K562 (cell line): ENCODE data around the gene AZGP1. TPM values are rescaled to one million over a fixed set of nuclear protein-coding genes. Genes with fewer than 3 reads are reported as not detected.

Source experiments
- ADNP ChIP-seq: fragments of 200-800 bp; sonication (Bioruptor generic); IDR thresholded peaks from 2 replicates; pipeline ENCODE4 v1.6.1; 2016; ENCODE audit warnings: missing genetic modification characterization, missing compliant biosample characterization
- EP400 ChIP-seq: fragments of 450-650 bp; IDR thresholded peaks from 2 replicates; pipeline ENCODE4 v1.6.1; 2017; ENCODE audit warnings: antibody characterized with exemption, mild to moderate bottlenecking, moderate library complexity
- ILF3 ChIP-seq: fragments of 450-650 bp; IDR thresholded peaks from 2 replicates; pipeline ENCODE4 v1.6.1; 2018; ENCODE audit warnings: antibody characterized with exemption, mild to moderate bottlenecking, moderate library complexity, borderline replicate concordance
- JUN ChIP-seq, 2 experiments: sonication (generic) in 1 of 2; formaldehyde crosslinking in 1 of 2; IDR thresholded peaks; 2 replicates each; pipeline versions ENCODE4 v1.6.1 to v1.8.0; 2012 to 2022; ENCODE audit warnings: borderline replicate concordance in 2 of 2, mild to moderate bottlenecking in 2 of 2, improper control_type of control experiment in 1 of 2, low read depth in 1 of 2, low read length in 1 of 2, missing genetic modification reagents in 1 of 2
- KDM5B ChIP-seq: fragments of 200-600 bp; sonication (generic); IDR thresholded peaks from 2 replicates; pipeline ENCODE4 v1.6.1; 2012; ENCODE audit warnings: low read depth, mild to moderate bottlenecking, moderate library complexity, low read length, control low read depth, inconsistent platforms; ENCODE audit not compliant: insufficient replicate concordance
- PHB ChIP-seq: fragments of 250-450 bp; sonication (Bioruptor Pico); IDR thresholded peaks from 2 replicates; pipeline ENCODE4 v1.5.0; 2021
- ZBED1 ChIP-seq: IDR thresholded peaks from 2 replicates; pipeline ENCODE4 v1.6.1; 2014
- ZNF699 ChIP-seq: fragments of 250-450 bp; sonication (Bioruptor Pico); IDR thresholded peaks from 2 replicates; pipeline ENCODE4 v1.8.0; 2021; ENCODE audit warnings: mild to moderate bottlenecking, moderate library complexity; ENCODE audit not compliant: insufficient replicate concordance
- polyA plus RNA-seq, 8 experiments: library from polyadenylated mRNA; depleted of rRNA in 4 of 8; stranded (reverse) in 5 of 8; unstranded in 3 of 8; fragments of >200 nt; fragmentation: Nextera tagmentation in 2 of 8; fragmentation: Illumina TruSeq in 1 of 8; extraction: Ambion mirVana in 2 of 8; extraction: Trizol in 1 of 8; gene quantifications; 2 replicates each; pipeline versions ENCODE4 v1.2.1 to v1.2.3, GENCODE V29; 2011 to 2014; ENCODE audit warnings: inconsistent platforms in 1 of 8, missing spikeins in 1 of 8
- total RNA-seq, 7 experiments: library from RNA; depleted of rRNA in 6 of 7; stranded (reverse); fragments of >200 nt in 6 of 7; fragmentation: Illumina TruSeq in 2 of 7; extraction: Trizol in 2 of 7; gene quantifications; 2 replicates each; pipeline versions ENCODE4 v1.2.1 to v1.2.3, GENCODE V29; 2011 to 2021; ENCODE audit warnings: low replicate concordance in 1 of 7
- TF ChIP-seq, protein P1 (sequence below), 2 experiments: fragments of 450-650 bp in 1 of 2; sonication (generic) in 1 of 2; formaldehyde crosslinking in 1 of 2; IDR thresholded peaks; 2 replicates each; pipeline versions ENCODE4 v1.7.1 to v1.9.0; 2016 to 2022; ENCODE audit warnings: inconsistent platforms in 1 of 2, mild to moderate bottlenecking in 1 of 2, missing genetic modification reagents in 1 of 2
- TF ChIP-seq, protein P2 (sequence below): fragments of 250-450 bp; sonication (Bioruptor Pico); IDR thresholded peaks from 2 replicates; pipeline ENCODE4 v1.5.0; 2020; ENCODE audit warnings: mild to moderate bottlenecking
- TF ChIP-seq, protein P3 (sequence below): fragments of 250-450 bp; sonication (Bioruptor Pico); IDR thresholded peaks from 2 replicates; pipeline ENCODE4 v1.4.0; 2020; ENCODE audit warnings: mild to moderate bottlenecking, moderate library complexity, borderline replicate concordance
- TF ChIP-seq, protein P4 (sequence below): fragments of 250-450 bp; sonication (Bioruptor Pico); IDR thresholded peaks from 2 replicates; pipeline ENCODE4 v1.5.0; 2021

Gene AZGP1
- total and polyA plus RNA-seq, 9 of the 15 experiments (the other 6 are each of a cell fraction or from before 2014, with no cell fraction given), result 0.18 to 0.53 TPM; not detected in 7

DNA sequence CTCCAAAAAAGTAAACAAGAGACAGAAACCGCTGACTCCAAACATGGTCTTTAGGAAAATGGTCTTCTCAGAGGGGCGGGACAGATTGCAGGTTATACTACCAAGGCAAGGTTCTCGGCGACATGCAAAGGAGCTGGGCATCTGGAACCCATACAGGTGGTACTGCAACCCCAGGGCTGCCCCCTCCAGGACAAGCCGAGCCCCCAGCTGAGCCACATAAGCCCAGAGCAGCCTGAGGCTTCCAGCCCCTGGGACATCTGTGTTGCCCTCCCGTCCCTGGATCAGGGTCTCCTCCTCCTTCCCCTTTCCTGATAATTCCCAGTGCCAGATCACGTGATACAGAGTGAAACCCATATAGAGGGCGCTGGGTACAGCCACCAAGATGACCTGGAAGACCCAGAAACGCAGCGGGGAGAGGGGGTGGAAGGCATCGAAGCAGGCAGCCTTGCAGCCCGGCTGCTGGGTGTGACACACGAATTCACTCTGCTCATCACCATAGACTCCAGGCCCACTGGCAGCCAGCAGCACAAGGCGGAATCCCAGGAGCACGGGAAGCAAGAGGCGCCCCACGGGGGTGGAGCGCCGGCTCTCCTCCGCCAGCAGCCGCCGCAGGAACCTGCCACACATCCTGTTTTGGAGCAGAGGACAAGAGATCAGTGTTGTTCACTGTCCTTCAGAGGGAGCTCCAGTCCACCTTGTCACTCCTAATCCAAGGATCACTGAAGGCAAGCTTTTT lies 46.7 kb downstream of the AZGP1 start, which contains the start of gene GJC3 (continued):
- TF ChIP-seq, protein P1, sequence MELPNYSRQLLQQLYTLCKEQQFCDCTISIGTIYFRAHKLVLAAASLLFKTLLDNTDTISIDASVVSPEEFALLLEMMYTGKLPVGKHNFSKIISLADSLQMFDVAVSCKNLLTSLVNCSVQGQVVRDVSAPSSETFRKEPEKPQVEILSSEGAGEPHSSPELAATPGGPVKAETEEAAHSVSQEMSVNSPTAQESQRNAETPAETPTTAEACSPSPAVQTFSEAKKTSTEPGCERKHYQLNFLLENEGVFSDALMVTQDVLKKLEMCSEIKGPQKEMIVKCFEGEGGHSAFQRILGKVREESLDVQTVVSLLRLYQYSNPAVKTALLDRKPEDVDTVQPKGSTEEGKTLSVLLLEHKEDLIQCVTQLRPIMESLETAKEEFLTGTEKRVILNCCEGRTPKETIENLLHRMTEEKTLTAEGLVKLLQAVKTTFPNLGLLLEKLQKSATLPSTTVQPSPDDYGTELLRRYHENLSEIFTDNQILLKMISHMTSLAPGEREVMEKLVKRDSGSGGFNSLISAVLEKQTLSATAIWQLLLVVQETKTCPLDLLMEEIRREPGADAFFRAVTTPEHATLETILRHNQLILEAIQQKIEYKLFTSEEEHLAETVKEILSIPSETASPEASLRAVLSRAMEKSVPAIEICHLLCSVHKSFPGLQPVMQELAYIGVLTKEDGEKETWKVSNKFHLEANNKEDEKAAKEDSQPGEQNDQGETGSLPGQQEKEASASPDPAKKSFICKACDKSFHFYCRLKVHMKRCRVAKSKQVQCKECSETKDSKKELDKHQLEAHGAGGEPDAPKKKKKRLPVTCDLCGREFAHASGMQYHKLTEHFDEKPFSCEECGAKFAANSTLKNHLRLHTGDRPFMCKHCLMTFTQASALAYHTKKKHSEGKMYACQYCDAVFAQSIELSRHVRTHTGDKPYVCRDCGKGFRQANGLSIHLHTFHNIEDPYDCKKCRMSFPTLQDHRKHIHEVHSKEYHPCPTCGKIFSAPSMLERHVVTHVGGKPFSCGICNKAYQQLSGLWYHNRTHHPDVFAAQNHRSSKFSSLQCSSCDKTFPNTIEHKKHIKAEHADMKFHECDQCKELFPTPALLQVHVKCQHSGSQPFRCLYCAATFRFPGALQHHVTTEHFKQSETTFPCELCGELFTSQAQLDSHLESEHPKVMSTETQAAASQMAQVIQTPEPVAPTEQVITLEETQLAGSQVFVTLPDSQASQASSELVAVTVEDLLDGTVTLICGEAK (IDR thresholded peaks at IDR 0.05), result peak; percentile 57
- TF ChIP-seq, protein P1 (CRISPR knock-in tag; IDR thresholded peaks at IDR 0.05), result no peak
- TF ChIP-seq, protein P2, sequence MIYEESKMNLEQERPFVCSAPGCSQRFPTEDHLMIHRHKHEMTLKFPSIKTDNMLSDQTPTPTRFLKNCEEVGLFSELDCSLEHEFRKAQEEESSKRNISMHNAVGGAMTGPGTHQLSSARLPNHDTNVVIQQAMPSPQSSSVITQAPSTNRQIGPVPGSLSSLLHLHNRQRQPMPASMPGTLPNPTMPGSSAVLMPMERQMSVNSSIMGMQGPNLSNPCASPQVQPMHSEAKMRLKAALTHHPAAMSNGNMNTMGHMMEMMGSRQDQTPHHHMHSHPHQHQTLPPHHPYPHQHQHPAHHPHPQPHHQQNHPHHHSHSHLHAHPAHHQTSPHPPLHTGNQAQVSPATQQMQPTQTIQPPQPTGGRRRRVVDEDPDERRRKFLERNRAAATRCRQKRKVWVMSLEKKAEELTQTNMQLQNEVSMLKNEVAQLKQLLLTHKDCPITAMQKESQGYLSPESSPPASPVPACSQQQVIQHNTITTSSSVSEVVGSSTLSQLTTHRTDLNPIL (CRISPR knock-in tag), result no peak
- TF ChIP-seq, protein P3, sequence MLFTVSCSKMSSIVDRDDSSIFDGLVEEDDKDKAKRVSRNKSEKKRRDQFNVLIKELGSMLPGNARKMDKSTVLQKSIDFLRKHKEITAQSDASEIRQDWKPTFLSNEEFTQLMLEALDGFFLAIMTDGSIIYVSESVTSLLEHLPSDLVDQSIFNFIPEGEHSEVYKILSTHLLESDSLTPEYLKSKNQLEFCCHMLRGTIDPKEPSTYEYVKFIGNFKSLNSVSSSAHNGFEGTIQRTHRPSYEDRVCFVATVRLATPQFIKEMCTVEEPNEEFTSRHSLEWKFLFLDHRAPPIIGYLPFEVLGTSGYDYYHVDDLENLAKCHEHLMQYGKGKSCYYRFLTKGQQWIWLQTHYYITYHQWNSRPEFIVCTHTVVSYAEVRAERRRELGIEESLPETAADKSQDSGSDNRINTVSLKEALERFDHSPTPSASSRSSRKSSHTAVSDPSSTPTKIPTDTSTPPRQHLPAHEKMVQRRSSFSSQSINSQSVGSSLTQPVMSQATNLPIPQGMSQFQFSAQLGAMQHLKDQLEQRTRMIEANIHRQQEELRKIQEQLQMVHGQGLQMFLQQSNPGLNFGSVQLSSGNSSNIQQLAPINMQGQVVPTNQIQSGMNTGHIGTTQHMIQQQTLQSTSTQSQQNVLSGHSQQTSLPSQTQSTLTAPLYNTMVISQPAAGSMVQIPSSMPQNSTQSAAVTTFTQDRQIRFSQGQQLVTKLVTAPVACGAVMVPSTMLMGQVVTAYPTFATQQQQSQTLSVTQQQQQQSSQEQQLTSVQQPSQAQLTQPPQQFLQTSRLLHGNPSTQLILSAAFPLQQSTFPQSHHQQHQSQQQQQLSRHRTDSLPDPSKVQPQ, result no peak
- TF ChIP-seq PHB (CRISPR knock-in tag) (no peak), EP400 (no peak), ADNP (tag) (no peak), ILF3 (no peak), KDM5B (no peak), ZBED1 (no peak), ZNF699 (CRISPR knock-in tag) (no peak), JUN (IDR thresholded peaks at IDR 0.05; ENCODE audit: borderline replicate concordance, low read depth, low read length) (no peak), JUN (CRISPR knock-in tag; IDR thresholded peaks at IDR 0.05; ENCODE audit: borderline replicate concordance) (no peak)
- TF ChIP-seq, protein P4, sequence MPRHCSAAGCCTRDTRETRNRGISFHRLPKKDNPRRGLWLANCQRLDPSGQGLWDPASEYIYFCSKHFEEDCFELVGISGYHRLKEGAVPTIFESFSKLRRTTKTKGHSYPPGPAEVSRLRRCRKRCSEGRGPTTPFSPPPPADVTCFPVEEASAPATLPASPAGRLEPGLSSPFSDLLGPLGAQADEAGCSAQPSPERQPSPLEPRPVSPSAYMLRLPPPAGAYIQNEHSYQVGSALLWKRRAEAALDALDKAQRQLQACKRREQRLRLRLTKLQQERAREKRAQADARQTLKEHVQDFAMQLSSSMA (CRISPR knock-in tag), result peak; percentile 77; the same call in 1 of the 2 replicates
